SK-N-SH (cell line): ENCODE data around the gene SLC25A29.

Experiments
- CHD2 ChIP-seq: fragments of 150-350 bp; IDR thresholded peaks from 2 replicates; pipeline ENCODE4 v1.6.1; 2018; ENCODE audit warnings: low read length; ENCODE audit not compliant: partially characterized antibody
- PBX3 ChIP-seq: IDR thresholded peaks from 2 replicates; pipeline ENCODE4; 2012

GRCh38 chr14:100336618-100337530, 30.6 kb upstream of the SLC25A29 start:
- TF ChIP-seq CHD2 = no peak
- TF ChIP-seq PBX3 = no peak
